Embryonic facial prominence (tissue), 1 donor: ENCODE results near the gene ENTPD8.
"Not testable (repeated sequence)": the region's sequence is repeated elsewhere in the genome, so short reads cannot be mapped to it uniquely, and the experiment has no call there.

Source experiments
- DNase-seq: peaks from one replicate; pipeline ENCODE4 v3.0.0-alpha.2; 2016; ENCODE audit errors: extremely low spot score

Gene ENTPD8

GRCh38 chr9:137394866-137395665 lies 46.1 kb downstream of the ENTPD8 start:
- DNase-seq = no peak

GRCh38 chr9:137393176-137394150 lies 47.7 kb downstream of the ENTPD8 start:
- no peak for DNase-seq

- no peak for DNase-seq
Measured at GRCh38 chr9:137392232-137393007, 48.7 kb downstream of the ENTPD8 start.

GRCh38 chr9:137391411-137391754 lies 49.8 kb downstream of the ENTPD8 start:
- DNase-seq = no peak

GRCh38 chr9:137390553-137391410 lies 50.4 kb downstream of the ENTPD8 start:
- DNase-seq = no peak

GRCh38 chr9:137389428-137389746 lies 51.8 kb downstream of the ENTPD8 start:
- no peak for DNase-seq

- DNase-seq = no peak
Measured at GRCh38 chr9:137388589-137389427, 52.3 kb downstream of the ENTPD8 start.

GRCh38 chr9:137387891-137388560 lies 53.1 kb downstream of the ENTPD8 start:
- DNase-seq = no peak

GRCh38 chr9:137387114-137387890 lies 53.9 kb downstream of the ENTPD8 start:
- no peak for DNase-seq

- not testable (repeated sequence) for DNase-seq
Measured at GRCh38 chr9:137386507-137387113, 54.5 kb downstream of the ENTPD8 start.

GRCh38 chr9:137385061-137385655 lies 56.0 kb downstream of the ENTPD8 start:
- DNase-seq = no peak
